ENCODE results near the gene DLEC1.

The DLEC1 gene

DNA sequence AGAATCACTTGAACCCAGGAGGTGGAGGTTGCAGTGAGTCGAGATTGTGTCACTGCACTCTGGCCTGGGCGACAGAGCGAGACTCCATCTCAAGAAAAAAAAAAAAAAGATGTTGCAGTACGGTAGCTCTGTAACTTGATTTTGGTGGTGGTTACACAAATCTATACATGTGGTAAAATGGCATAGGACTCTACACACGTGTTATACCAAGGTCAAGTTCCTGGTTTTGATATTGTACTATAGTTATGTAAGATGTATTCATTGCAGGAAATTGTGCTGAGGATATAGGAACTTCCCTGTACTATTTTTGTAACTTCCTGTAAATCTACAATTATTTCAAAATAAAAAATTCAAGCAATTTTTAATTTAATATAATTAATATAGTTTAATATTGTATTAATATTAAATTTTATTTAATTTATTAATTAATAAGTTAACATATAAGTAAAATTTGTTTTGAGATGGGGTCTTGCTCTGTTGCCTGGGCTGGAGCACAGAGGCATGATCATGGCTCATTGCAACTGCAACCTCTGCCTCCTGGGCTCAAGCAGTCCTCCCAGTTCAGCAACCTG is 109.4 kb downstream of the DLEC1 start:
- WGBS: 93% methylated on average over 5 of the region's 5 CpGs
- no peak overlapping the region for H3K9ac ChIP-seq (ENCODE audit: low read depth, low read length)
- no peaks in the 10 kb centered on the region for H3K27me3 ChIP-seq (ENCODE audit: insufficient read depth, low read length)
- H3K4me1 ChIP-seq (ENCODE audit: insufficient read depth, low read length): no peaks in the 10 kb centered on the region
- no peaks in the 10 kb centered on the region for H3K9me3 ChIP-seq (ENCODE audit: insufficient read depth, low read depth, low read length)
- H3K36me3 ChIP-seq (ENCODE audit: insufficient read depth, low read length): no peaks in the 10 kb centered on the region
- no peak overlapping the region for H3K4me3 ChIP-seq (ENCODE audit: low read length)
- H3K27ac ChIP-seq (ENCODE audit: low read depth, low read length): no peak overlapping the region

DNA sequence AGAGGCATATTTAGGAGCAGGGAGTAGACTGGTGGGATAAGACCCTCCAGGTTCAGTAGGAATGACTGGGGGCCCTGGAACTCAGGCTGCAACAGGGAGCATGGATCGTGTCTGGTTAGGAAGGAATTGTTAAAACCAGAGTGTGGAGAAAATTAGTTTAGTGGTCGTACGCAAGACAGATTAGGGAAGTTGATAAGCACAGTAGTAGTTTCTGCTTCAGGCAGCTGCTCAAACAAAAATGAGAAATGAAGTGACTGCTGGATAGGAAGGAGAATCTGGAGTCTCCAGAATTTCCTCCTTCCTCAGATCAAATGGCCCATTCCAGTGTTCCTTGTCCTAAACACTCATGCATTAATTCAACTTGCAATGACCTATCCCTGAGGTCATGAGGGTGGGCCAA is 110.7 kb downstream of the DLEC1 start:
- no peaks in the 10 kb centered on the region for H3K4me1 ChIP-seq (ENCODE audit: insufficient read depth, low read length)
- 90% methylated on average over 3 of the region's 3 CpGs for WGBS

GRCh38 chr3:38150780-38151528 is 111.9 kb downstream of the DLEC1 start:
- no peaks in the 10 kb centered on the region for H3K27me3 ChIP-seq (ENCODE audit: insufficient read depth, low read length)
- no peak overlapping the region for H3K4me3 ChIP-seq (ENCODE audit: low read length)
- no peaks in the 10 kb centered on the region for H3K9me3 ChIP-seq (ENCODE audit: insufficient read depth, low read depth, low read length)
- H3K27ac ChIP-seq (ENCODE audit: low read depth, low read length): no peak overlapping the region
- H3K9ac ChIP-seq (ENCODE audit: low read depth, low read length): no peak overlapping the region
- H3K36me3 ChIP-seq (ENCODE audit: insufficient read depth, low read length): no peaks in the 10 kb centered on the region
- H3K4me1 ChIP-seq (ENCODE audit: insufficient read depth, low read length): no peaks in the 10 kb centered on the region
- 84% methylated on average over 3 of the region's 3 CpGs for WGBS

More for the DNA sequence above, 110.7 kb downstream of the DLEC1 start:
- Histone ChIP-seq H3K36me3 (ENCODE audit: insufficient read depth, low read length) (no peaks in the 10 kb centered on the region), H3K9ac (ENCODE audit: low read depth, low read length) (no peak overlapping the region), H3K4me3 (ENCODE audit: low read length) (no peak overlapping the region), H3K9me3 (ENCODE audit: insufficient read depth, low read depth, low read length) (no peaks in the 10 kb centered on the region), H3K27me3 (ENCODE audit: insufficient read depth, low read length) (no peaks in the 10 kb centered on the region), H3K27ac (ENCODE audit: low read depth, low read length) (no peak overlapping the region)

GRCh38 chr3:38151667-38152265 is 112.8 kb downstream of the DLEC1 start:
- Histone ChIP-seq H3K4me1 (ENCODE audit: insufficient read depth, low read length) (no peaks in the 10 kb centered on the region), H3K9ac (ENCODE audit: low read depth, low read length) (no peak overlapping the region), H3K4me3 (ENCODE audit: low read length) (no peak overlapping the region), H3K27ac (ENCODE audit: low read depth, low read length) (no peak overlapping the region), H3K36me3 (ENCODE audit: insufficient read depth, low read length) (no peaks in the 10 kb centered on the region), H3K27me3 (ENCODE audit: insufficient read depth, low read length) (no peaks in the 10 kb centered on the region), H3K9me3 (ENCODE audit: insufficient read depth, low read depth, low read length) (no peaks in the 10 kb centered on the region)
- WGBS: 90% methylated on average over 3 of the region's 3 CpGs

DNA sequence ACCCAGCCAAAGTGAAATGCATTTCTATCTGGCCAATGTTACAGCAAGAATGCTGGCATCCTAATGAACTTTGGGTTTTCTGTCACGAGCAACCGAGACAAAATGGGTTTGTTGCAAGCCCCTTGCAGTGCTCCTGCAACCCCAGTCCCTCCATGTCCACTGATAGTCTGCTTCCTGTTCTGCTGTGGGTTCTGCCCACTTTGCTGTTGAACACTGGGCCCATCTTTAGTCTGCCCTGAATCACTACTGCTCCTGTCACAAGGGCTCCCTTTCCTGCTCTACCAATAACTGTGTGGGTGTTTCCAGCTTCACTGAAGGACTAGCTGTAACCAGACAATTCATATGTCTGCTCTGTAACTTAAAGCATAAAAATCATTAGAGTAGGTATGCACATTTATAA is 113.6 kb downstream of the DLEC1 start:
- H3K9me3 ChIP-seq (ENCODE audit: insufficient read depth, low read depth, low read length): no peaks in the 10 kb centered on the region
- H3K9ac ChIP-seq (ENCODE audit: low read depth, low read length): no peak overlapping the region
- H3K27ac ChIP-seq (ENCODE audit: low read depth, low read length): no peak overlapping the region
- H3K4me3 ChIP-seq (ENCODE audit: low read length): no peak overlapping the region
- H3K36me3 ChIP-seq (ENCODE audit: insufficient read depth, low read length): no peaks in the 10 kb centered on the region
- H3K27me3 ChIP-seq (ENCODE audit: insufficient read depth, low read length): no peaks in the 10 kb centered on the region
- no peaks in the 10 kb centered on the region for H3K4me1 ChIP-seq (ENCODE audit: insufficient read depth, low read length)
- 92% methylated on average over 2 of the region's 2 CpGs for WGBS

DNA sequence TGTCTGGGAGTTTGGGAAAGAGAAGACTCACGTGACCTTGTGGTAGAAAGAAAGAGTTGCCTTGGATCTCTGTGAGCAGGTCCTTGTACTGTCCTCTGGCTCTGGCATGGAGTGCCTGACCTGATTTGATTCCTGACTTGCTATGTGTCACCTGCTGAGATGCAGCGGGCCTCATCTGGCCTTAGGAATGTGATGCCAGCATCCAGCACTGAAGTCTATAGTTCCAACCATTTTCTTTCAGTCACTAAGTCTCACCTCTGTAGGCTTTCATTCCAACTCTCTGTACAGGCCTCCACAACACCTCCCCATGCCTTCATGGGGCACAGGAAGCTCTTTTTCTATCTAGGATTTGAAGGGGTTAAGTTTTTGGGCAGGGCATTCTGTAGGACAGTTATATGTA is 114.2 kb downstream of the DLEC1 start:
- 81% methylated on average over 2 of the region's 2 CpGs for WGBS
- Histone ChIP-seq H3K9me3 (ENCODE audit: insufficient read depth, low read depth, low read length) (no peaks in the 10 kb centered on the region), H3K36me3 (ENCODE audit: insufficient read depth, low read length) (no peaks in the 10 kb centered on the region), H3K4me3 (ENCODE audit: low read length) (no peak overlapping the region), H3K4me1 (ENCODE audit: insufficient read depth, low read length) (no peaks in the 10 kb centered on the region), H3K9ac (ENCODE audit: low read depth, low read length) (no peak overlapping the region), H3K27me3 (ENCODE audit: insufficient read depth, low read length) (no peaks in the 10 kb centered on the region), H3K27ac (ENCODE audit: low read depth, low read length) (no peak overlapping the region)

DNA sequence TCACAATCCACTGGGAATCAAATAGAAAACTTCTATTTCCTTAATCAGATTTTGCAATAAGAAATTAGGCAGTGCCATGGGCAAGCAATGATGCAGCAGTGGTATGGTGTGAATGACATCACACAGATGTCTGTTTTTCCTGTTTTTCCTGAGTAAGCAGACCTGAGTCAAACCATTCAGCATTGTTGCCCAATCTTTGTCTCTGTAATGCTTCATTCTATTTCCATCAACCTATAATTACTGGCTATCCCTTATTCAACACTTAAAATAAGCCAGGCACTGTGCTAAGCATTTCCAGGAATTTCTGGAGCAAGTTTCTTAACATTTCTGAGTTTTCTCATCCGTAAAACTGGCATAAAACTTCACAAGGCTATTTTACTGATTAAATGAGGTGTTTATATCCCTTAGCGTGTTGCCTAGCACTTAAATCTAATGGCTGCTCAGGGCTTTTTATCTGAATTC is 115.1 kb downstream of the DLEC1 start:
- H3K4me1 ChIP-seq (ENCODE audit: insufficient read depth, low read length): no peaks in the 10 kb centered on the region
- no peak overlapping the region for H3K4me3 ChIP-seq (ENCODE audit: low read length)
- no peaks in the 10 kb centered on the region for H3K36me3 ChIP-seq (ENCODE audit: insufficient read depth, low read length)
- no peak overlapping the region for H3K9ac ChIP-seq (ENCODE audit: low read depth, low read length)
- WGBS: 96% methylated on average over 2 of the region's 2 CpGs
- no peak overlapping the region for H3K27ac ChIP-seq (ENCODE audit: low read depth, low read length)
- no peaks in the 10 kb centered on the region for H3K27me3 ChIP-seq (ENCODE audit: insufficient read depth, low read length)
- no peaks in the 10 kb centered on the region for H3K9me3 ChIP-seq (ENCODE audit: insufficient read depth, low read depth, low read length)

- no peaks in the 10 kb centered on the region for H3K27me3 ChIP-seq (ENCODE audit: insufficient read depth, low read length)
- no peaks in the 10 kb centered on the region for H3K36me3 ChIP-seq (ENCODE audit: insufficient read depth, low read length)
- no peak overlapping the region for H3K4me3 ChIP-seq (ENCODE audit: low read length)
- no peaks in the 10 kb centered on the region for H3K4me1 ChIP-seq (ENCODE audit: insufficient read depth, low read length)
- no peaks in the 10 kb centered on the region for H3K9me3 ChIP-seq (ENCODE audit: insufficient read depth, low read depth, low read length)
- H3K9ac ChIP-seq (ENCODE audit: low read depth, low read length): no peak overlapping the region
- 80% methylated on average over 2 of the region's 2 CpGs for WGBS
- H3K27ac ChIP-seq (ENCODE audit: low read depth, low read length): no peak overlapping the region
Observed at GRCh38 chr3:38154625-38155255, 115.7 kb downstream of the DLEC1 start.

GRCh38 chr3:38155825-38156224 is 116.8 kb downstream of the DLEC1 start:
- Histone ChIP-seq H3K4me3 (ENCODE audit: low read length) (no peak overlapping the region), H3K36me3 (ENCODE audit: insufficient read depth, low read length) (no peaks in the 10 kb centered on the region), H3K4me1 (ENCODE audit: insufficient read depth, low read length) (no peaks in the 10 kb centered on the region), H3K27ac (ENCODE audit: low read depth, low read length) (no peak overlapping the region), H3K9me3 (ENCODE audit: insufficient read depth, low read depth, low read length) (no peaks in the 10 kb centered on the region), H3K9ac (ENCODE audit: low read depth, low read length) (no peak overlapping the region), H3K27me3 (ENCODE audit: insufficient read depth, low read length) (no peaks in the 10 kb centered on the region)
- WGBS: 92% methylated on average over 2 of the region's 2 CpGs

GRCh38 chr3:38157117-38157516 is 118.1 kb downstream of the DLEC1 start:
- Histone ChIP-seq H3K9ac (ENCODE audit: low read depth, low read length) (no peak overlapping the region), H3K27me3 (ENCODE audit: insufficient read depth, low read length) (no peaks in the 10 kb centered on the region), H3K4me3 (ENCODE audit: low read length) (no peak overlapping the region), H3K27ac (ENCODE audit: low read depth, low read length) (no peak overlapping the region), H3K9me3 (ENCODE audit: insufficient read depth, low read depth, low read length) (no peaks in the 10 kb centered on the region), H3K36me3 (ENCODE audit: insufficient read depth, low read length) (no peaks in the 10 kb centered on the region), H3K4me1 (ENCODE audit: insufficient read depth, low read length) (no peaks in the 10 kb centered on the region)
- 95% methylated on average over 2 of the region's 2 CpGs for WGBS

GRCh38 chr3:38157595-38157994 is 118.6 kb downstream of the DLEC1 start:
- Histone ChIP-seq H3K36me3 (ENCODE audit: insufficient read depth, low read length) (no peaks in the 10 kb centered on the region), H3K9ac (ENCODE audit: low read depth, low read length) (no peak overlapping the region), H3K9me3 (ENCODE audit: insufficient read depth, low read depth, low read length) (no peaks in the 10 kb centered on the region), H3K27ac (ENCODE audit: low read depth, low read length) (no peak overlapping the region), H3K27me3 (ENCODE audit: insufficient read depth, low read length) (no peaks in the 10 kb centered on the region), H3K4me3 (ENCODE audit: low read length) (no peak overlapping the region), H3K4me1 (ENCODE audit: insufficient read depth, low read length) (no peaks in the 10 kb centered on the region)
- WGBS: 93% methylated on average over 3 of the region's 3 CpGs

All from HUES64 (cell line).